ENCODE measurements around the gene LAMA5. TPM values are rescaled to one million over a fixed set of nuclear protein-coding genes. Genes with fewer than 3 reads are reported as not detected.

LAMA5 gene
- total RNA-seq, 1 donor from 2014 or later = 70.9 TPM

- Histone ChIP-seq H3K4me1 (peaks cover 46% of the 10 kb centered on the region), H3K36me3 (peaks cover 84% of the 10 kb centered on the region), H3K9me3 (replicated peaks) (no peaks in the 10 kb centered on the region), H3K4me3 (no peak overlapping the region), H3K27ac (replicated peaks) (peak overlapping the region; percentile 88), H3K27me3 (ENCODE audit: low read depth) (no peaks in the 10 kb centered on the region)
- TF ChIP-seq CTCF (IDR thresholded peaks at IDR 0.05; ENCODE audit: borderline replicate concordance) = no peak
- intact Hi-C loops (cut with micrococcal nuclease) = no loop called here
- DNase-seq = no peak
These were observed 79.2 kb downstream of the LAMA5 start for GRCh38 chr20:62287759-62288534.

- Histone ChIP-seq H3K27ac (replicated peaks) (peak overlapping the region; percentile 88), H3K27me3 (ENCODE audit: low read depth) (no peaks in the 10 kb centered on the region), H3K4me3 (no peak overlapping the region), H3K36me3 (peaks cover 77% of the 10 kb centered on the region), H3K4me1 (peaks cover 55% of the 10 kb centered on the region), H3K9me3 (replicated peaks) (no peaks in the 10 kb centered on the region)
- intact Hi-C loops (cut with micrococcal nuclease) = no loop called here
- DNase-seq = no peak
- no peak for TF ChIP-seq CTCF (IDR thresholded peaks at IDR 0.05; ENCODE audit: borderline replicate concordance)
These were observed 80.0 kb downstream of the LAMA5 start for GRCh38 chr20:62287129-62287528.

GRCh38 chr20:62286493-62287064 lies 80.5 kb downstream of the LAMA5 start:
- H3K9me3 ChIP-seq (replicated peaks) = no peaks in the 10 kb centered on the region
- no peak overlapping the region for H3K4me3 ChIP-seq
- H3K27me3 ChIP-seq (ENCODE audit: low read depth) = no peaks in the 10 kb centered on the region
- H3K36me3 ChIP-seq = peaks cover 77% of the 10 kb centered on the region
- intact Hi-C loops (cut with micrococcal nuclease) = no loop called here
- H3K4me1 ChIP-seq = peaks cover 56% of the 10 kb centered on the region
- peak overlapping the region; percentile 88 for H3K27ac ChIP-seq (replicated peaks)
- TF ChIP-seq CTCF (IDR thresholded peaks at IDR 0.05; ENCODE audit: borderline replicate concordance) = no peak
- DNase-seq = peak; percentile 48

DNA sequence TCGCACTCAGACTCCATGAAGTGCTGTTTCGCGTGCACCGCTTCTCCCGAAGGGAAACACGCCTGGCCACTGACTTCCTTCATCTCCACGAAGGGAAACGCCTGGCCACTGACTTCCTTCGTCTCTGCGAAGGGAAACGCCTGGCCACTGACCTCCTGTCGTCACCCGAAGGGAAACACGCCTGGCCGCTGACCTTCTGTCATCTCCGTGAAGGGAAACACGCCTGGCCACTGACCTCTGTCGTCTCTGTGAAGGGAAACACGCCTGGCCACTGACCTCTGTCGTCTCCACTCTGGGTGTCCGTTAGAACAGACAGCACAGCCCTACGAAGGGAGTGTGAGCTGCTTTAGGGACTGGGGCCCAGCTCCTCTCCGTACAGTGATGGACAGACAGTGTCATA lies 81.4 kb downstream of the LAMA5 start:
- no peak for DNase-seq
- intact Hi-C loops (cut with micrococcal nuclease) = no loop called here
- no peak for TF ChIP-seq CTCF (IDR thresholded peaks at IDR 0.05; ENCODE audit: borderline replicate concordance)
- Histone ChIP-seq H3K4me3 (no peak overlapping the region), H3K4me1 (peaks cover 56% of the 10 kb centered on the region), H3K9me3 (replicated peaks) (no peaks in the 10 kb centered on the region), H3K36me3 (peaks cover 77% of the 10 kb centered on the region), H3K27ac (replicated peaks) (peak overlapping the region; percentile 88), H3K27me3 (ENCODE audit: low read depth) (no peaks in the 10 kb centered on the region)

GRCh38 chr20:62285151-62285550 lies 82.0 kb downstream of the LAMA5 start:
- no peak for DNase-seq
- peaks cover 56% of the 10 kb centered on the region for H3K4me1 ChIP-seq
- TF ChIP-seq CTCF (IDR thresholded peaks at IDR 0.05; ENCODE audit: borderline replicate concordance) = no peak
- no peaks in the 10 kb centered on the region for H3K27me3 ChIP-seq (ENCODE audit: low read depth)
- peaks cover 77% of the 10 kb centered on the region for H3K36me3 ChIP-seq
- peak overlapping the region; percentile 88 for H3K27ac ChIP-seq (replicated peaks)
- no peak overlapping the region for H3K4me3 ChIP-seq
- intact Hi-C loops (cut with micrococcal nuclease) = no loop called here
- H3K9me3 ChIP-seq (replicated peaks) = no peaks in the 10 kb centered on the region
